ENCODE results near the gene SGTA.

Gene SGTA

DNA sequence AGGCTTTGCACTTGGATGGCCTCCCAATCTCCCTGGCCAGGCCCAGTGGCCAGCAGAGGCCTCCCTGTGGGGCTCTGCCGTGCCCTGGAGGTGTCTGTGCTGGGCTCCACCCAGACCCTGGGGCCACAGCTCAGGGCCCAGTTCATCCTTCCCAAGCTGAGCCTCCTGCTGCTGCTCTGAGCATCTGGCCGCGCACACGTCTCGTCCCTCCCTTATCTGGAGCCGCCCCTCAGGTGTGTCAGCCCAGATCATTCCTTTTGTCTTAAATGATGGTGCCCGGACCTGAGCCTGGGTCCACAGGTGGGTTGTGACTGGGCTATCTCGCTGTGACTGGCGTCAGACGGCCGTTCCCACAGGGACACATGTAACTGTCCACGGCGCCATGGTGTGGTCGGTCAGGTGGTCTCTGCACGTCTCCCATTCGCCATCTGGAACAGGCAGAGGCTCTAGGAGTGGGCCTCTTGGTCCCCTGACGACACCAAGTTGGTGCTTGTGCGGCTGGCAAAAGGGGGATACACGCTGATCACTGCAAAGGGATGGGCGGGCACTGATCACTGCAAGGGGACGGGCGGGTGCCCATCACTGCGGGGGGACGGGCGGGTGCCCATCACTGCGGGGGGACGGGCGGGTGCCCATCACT, 22.3 kb upstream of the SGTA start:
- DNase-seq (ENCODE audit: low spot score): no peak
- in situ Hi-C loops (cut with MboI; ENCODE audit: low sequenced_read_pairs, unreplicated experiment): no loop called here
- TF ChIP-seq, protein P1, sequence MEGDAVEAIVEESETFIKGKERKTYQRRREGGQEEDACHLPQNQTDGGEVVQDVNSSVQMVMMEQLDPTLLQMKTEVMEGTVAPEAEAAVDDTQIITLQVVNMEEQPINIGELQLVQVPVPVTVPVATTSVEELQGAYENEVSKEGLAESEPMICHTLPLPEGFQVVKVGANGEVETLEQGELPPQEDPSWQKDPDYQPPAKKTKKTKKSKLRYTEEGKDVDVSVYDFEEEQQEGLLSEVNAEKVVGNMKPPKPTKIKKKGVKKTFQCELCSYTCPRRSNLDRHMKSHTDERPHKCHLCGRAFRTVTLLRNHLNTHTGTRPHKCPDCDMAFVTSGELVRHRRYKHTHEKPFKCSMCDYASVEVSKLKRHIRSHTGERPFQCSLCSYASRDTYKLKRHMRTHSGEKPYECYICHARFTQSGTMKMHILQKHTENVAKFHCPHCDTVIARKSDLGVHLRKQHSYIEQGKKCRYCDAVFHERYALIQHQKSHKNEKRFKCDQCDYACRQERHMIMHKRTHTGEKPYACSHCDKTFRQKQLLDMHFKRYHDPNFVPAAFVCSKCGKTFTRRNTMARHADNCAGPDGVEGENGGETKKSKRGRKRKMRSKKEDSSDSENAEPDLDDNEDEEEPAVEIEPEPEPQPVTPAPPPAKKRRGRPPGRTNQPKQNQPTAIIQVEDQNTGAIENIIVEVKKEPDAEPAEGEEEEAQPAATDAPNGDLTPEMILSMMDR (IDR thresholded peaks at IDR 0.05; ENCODE audit: borderline replicate concordance, control extremely low read depth, extremely low read depth, insufficient read depth, missing control alignments): no peak

DNA sequence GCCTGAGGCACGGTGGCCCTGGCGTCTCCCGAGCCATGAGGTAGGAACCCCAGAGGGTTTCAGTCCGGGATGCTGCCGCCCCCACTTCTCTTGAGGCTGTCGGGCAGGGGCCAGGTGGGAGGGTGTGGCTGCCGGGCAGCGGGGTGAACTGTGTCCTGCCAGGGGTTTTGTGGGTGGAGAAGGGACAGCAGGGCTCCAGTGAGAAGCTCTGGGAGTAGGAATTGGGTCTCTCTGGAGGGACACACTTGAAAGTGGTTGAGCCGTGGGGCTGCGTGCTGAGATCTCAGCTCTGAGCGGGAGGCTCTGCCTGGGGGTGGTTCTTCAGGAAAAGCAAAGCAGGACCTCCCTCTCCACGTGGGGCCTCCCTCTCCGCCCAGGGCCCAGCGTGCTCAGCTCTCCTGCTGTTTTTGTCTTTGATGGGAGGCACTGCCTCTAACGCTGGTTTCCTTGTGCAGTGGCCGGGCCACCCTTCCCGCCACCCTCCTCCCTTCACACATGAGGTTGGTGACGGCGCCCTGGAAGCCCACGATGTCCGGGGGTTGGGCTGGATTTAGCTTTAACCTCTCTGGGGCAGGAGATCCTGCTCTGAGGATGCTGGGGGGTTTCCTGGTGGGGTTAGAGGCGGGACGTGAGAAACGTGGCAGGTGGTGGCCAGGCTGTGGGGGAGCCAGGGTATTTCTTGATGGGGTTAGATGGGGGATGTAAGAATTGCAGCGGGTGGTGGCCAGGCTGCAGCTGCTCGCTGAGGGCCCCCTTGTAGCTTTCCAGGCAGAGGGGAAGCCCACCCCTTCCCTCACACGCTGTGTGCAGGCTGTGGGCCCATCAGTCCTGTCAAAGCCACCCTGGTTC, 21.3 kb upstream of the SGTA start:
- no peak for DNase-seq (ENCODE audit: low spot score)
- TF ChIP-seq, protein P1 (IDR thresholded peaks at IDR 0.05; ENCODE audit: borderline replicate concordance, control extremely low read depth, extremely low read depth, insufficient read depth, missing control alignments): no peak
- in situ Hi-C loops (cut with MboI; ENCODE audit: low sequenced_read_pairs, unreplicated experiment): no loop called here

DNA sequence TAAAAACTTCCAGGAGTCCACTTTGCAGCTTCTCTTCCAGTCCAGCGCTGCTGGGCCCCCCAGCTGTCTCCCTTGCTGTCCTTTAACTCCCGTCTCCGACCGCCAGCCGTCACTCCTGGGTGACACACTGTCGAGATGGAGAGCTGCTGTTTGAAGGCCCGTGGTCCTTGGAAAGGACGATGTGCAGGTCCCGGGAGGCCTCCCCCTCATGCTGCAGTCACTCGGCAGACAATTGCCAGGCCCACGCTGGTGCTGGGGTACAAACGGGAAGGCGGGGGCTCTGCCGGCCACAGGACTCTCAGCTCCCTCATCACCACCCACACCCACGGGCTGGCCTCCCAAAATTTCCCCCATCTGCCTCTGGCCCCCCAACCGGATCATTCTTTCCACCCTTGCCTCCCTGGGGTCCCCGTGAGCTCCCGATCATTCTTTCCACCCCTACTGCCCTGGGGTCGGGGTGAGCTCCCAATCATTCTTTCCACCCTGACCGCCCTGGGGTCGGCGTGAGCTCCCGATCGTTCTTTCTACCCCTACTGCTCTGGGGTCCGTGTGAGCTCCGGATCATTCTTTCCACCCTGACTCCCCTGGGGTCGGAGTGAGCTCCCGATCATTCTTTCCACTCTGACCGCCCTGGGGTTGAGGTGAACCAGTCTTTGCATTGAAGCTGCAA, 20.5 kb upstream of the SGTA start:
- DNase-seq (ENCODE audit: low spot score): no peak
- in situ Hi-C loops (cut with MboI; ENCODE audit: low sequenced_read_pairs, unreplicated experiment): no loop called here
- TF ChIP-seq, protein P1 (IDR thresholded peaks at IDR 0.05; ENCODE audit: borderline replicate concordance, control extremely low read depth, extremely low read depth, insufficient read depth, missing control alignments): no peak

DNA sequence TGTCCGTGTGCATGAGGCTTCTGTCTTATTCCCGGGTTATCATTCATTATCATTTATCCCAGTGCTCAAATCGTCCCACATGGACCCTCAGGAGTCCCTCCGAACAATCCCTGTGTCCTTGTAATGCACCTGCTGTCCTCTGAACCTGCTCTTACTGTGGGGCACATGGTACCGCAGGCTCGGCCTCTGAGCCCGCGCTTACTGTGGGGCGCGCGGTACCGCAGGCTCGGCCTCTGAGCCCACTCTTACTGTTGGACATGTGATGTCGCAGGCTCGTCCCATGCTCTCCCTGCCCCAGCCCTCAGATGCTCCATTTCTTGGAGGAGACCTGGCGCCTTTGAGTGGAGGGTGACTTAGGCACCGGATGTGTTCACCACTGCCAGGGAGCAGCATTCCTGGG, 19.8 kb upstream of the SGTA start:
- TF ChIP-seq, protein P1 (IDR thresholded peaks at IDR 0.05; ENCODE audit: borderline replicate concordance, control extremely low read depth, extremely low read depth, insufficient read depth, missing control alignments): no peak

DNA sequence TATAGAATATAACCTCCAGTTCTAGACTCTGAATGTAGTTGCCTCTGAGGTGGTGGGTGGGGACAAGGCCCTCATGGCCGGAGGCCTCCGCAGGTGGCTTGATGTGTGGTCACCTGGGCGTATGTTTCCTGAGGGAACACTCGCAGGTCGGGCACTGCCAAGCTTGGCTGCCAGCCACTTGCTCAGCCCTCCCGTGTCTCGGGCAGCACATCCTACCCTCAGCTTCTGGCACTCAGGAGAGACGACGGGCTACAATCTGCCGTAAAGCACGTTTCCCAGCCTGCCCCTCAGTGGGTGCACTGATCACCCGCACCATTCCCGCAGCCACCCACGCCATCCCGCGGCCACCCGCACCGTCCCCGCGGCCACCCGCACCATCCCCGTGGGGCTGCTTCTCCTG, 17.4 kb upstream of the SGTA start:
- DNase-seq (ENCODE audit: low spot score): no peak
- TF ChIP-seq, protein P1 (IDR thresholded peaks at IDR 0.05; ENCODE audit: borderline replicate concordance, control extremely low read depth, extremely low read depth, insufficient read depth, missing control alignments): no peak

More for the DNA sequence above, 19.8 kb upstream of the SGTA start:
- no peak for DNase-seq (ENCODE audit: low spot score)
- in situ Hi-C loops (cut with MboI; ENCODE audit: low sequenced_read_pairs, unreplicated experiment): no loop called here

DNA sequence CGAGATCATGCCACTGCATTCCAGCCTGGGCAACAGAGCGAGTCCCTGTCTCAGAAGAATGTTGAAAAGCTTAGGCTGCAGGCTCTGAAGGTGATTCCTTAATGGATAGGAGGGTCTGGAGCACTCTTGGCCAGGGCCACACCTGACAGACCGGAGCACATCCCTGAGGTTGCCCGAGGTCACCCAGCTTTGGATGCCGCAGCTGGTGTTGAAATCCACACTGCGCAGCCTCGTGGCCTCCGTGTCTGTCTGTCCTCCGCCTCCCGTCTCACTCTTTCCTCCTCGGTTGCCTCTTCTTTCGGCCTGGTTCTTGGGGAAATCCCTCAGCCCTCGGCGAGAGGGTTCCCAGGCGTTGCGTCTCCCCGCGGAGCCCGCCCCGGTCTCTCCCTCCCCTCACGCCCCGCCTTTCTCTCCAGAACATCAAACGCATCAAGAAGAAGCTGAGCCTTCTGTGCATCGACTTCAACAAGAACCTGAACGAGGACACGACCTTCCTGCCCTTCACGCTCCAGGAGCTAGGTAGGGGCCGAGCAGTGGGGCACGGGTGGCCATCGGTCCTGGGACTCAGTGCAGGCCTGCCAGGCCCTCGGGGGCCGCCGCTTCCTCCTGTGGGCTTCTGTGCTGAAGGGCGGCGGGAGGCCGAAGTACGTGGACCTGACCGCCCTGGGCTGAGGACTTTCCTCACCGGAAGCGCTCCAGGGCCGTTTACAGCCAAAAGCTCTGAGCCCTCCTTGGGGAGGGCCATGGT, 16.4 kb upstream of the SGTA start:
- TF ChIP-seq, protein P1 (IDR thresholded peaks at IDR 0.05; ENCODE audit: borderline replicate concordance, control extremely low read depth, extremely low read depth, insufficient read depth, missing control alignments): no peak
- no peak for DNase-seq (ENCODE audit: low spot score)
- in situ Hi-C loops (cut with MboI; ENCODE audit: low sequenced_read_pairs, unreplicated experiment): no loop called here

More for the DNA sequence above, 17.4 kb upstream of the SGTA start:
- in situ Hi-C loops (cut with MboI; ENCODE audit: low sequenced_read_pairs, unreplicated experiment): no loop called here

All from GM13976 (cell line).